H1 (cell line): Measurements from ENCODE around the gene SMIM13. TPM values are rescaled to one million over a fixed set of nuclear protein-coding genes. Genes with fewer than 3 reads are reported as not detected.

ENCODE experiments used
- CTCF ChIA-PET: fragments of 300-600 bp; sonication (Branson Sonifier 250); formaldehyde crosslinking; loops from one replicate; lab custom pipeline; 2021; ENCODE audit not compliant: partially characterized antibody; lab: Charles Lee
- POLR2A ChIA-PET: fragments of 300-600 bp; sonication (Branson Sonifier 250); formaldehyde crosslinking; loops from one replicate; lab custom pipeline; 2021; ENCODE audit warnings: inconsistent platforms; ENCODE audit not compliant: partially characterized antibody; lab: Charles Lee
- DNase-seq, 2 experiments: peaks; one replicate each; pipeline versions ENCODE4 v3.0.0 to v3.0.0-alpha.2; 2010 to 2022; ENCODE audit warnings: low spot score in 2 of 2, low read depth in 1 of 2, mixed read lengths in 1 of 2
- FAIRE-seq: peaks from 2 replicates; lab custom pipeline; 2011; peaks lifted over from hg19 to GRCh38; lab: Jason Lieb, UNC
- H2AFZ ChIP-seq: 2 replicates; pipeline ENCODE4 v1.8.1; 2012; ENCODE audit warnings: low read length, inconsistent platforms
- H2AK5ac ChIP-seq: 2 replicates; pipeline ENCODE4 v1.6.1; 2013; ENCODE audit warnings: low read depth, low read length
- H2BK120ac ChIP-seq: replicated peaks from 2 replicates; pipeline ENCODE3; 2013; ENCODE audit warnings: low read depth, low read length, inconsistent platforms
- H2BK12ac ChIP-seq: 2 replicates; pipeline ENCODE4 v1.6.1; 2013; ENCODE audit warnings: low read depth, low read length
- H2BK15ac ChIP-seq: 2 replicates; pipeline ENCODE4 v1.6.1; 2013; ENCODE audit warnings: low read length
- H2BK20ac ChIP-seq: 2 replicates; pipeline ENCODE4 v1.6.1; 2013; ENCODE audit warnings: low read length
- H2BK5ac ChIP-seq: 2 replicates; pipeline ENCODE4 v1.6.1; 2013; ENCODE audit warnings: low read depth, low read length
- H3K14ac ChIP-seq: 2 replicates; pipeline ENCODE4 v1.6.1; 2013; ENCODE audit warnings: inconsistent platforms; ENCODE audit not compliant: insufficient read length
- H3K18ac ChIP-seq: 2 replicates; pipeline ENCODE4 v1.6.1; 2013; ENCODE audit warnings: low read length; ENCODE audit errors: extremely low read depth
- H3K23ac ChIP-seq: 2 replicates; pipeline ENCODE4 v1.6.1; 2013; ENCODE audit warnings: inconsistent platforms; ENCODE audit not compliant: insufficient read length
- H3K23me2 ChIP-seq: 2 replicates; pipeline ENCODE4 v1.6.1; 2013; ENCODE audit warnings: low read depth, low read length
- H3K27ac ChIP-seq: 2 replicates; pipeline ENCODE4 v1.6.1; 2011; ENCODE audit warnings: low read depth, low read length, inconsistent platforms
- H3K27me3 ChIP-seq, 4 experiments: replicated peaks in 1 of 4; 1 replicate in 1 of 4; 2 replicates in 3 of 4; pipeline versions ENCODE4 v1.6.1 to v1.8.1; 2011 to 2013; ENCODE audit warnings: low read length in 3 of 4, mild to moderate bottlenecking in 3 of 4, inconsistent platforms in 2 of 4, mixed read lengths in 2 of 4, moderate library complexity in 1 of 4; ENCODE audit not compliant: control insufficient read depth in 3 of 4, insufficient read depth in 3 of 4; ENCODE audit errors: extremely low read depth in 1 of 4
- H3K36me3 ChIP-seq, 4 experiments: 2 replicates each; pipeline versions ENCODE4 v1.6.1 to v1.8.1; 2011 to 2013; ENCODE audit warnings: mild to moderate bottlenecking in 4 of 4, low read length in 3 of 4, moderate library complexity in 2 of 4, control low read depth in 1 of 4, inconsistent platforms in 1 of 4; ENCODE audit not compliant: insufficient read depth in 4 of 4, control insufficient read depth in 2 of 4
- H3K4ac ChIP-seq: replicated peaks from 2 replicates; pipeline ENCODE3; 2013; ENCODE audit warnings: low read length, low read depth, mixed read lengths, inconsistent platforms; ENCODE audit not compliant: insufficient read length
- H3K4me1 ChIP-seq, 4 experiments: replicated peaks in 1 of 4; 1 replicate in 1 of 4; 2 replicates in 3 of 4; pipeline versions ENCODE4 v1.6.1 to v1.8.1; 2011 to 2013; ENCODE audit warnings: low read length in 3 of 4, inconsistent platforms in 2 of 4, mixed read lengths in 1 of 4; ENCODE audit not compliant: insufficient read depth in 4 of 4, control insufficient read depth in 3 of 4
- H3K4me2 ChIP-seq, 2 experiments: 2 replicates each; pipeline versions ENCODE4 v1.6.1 to v1.8.1; 2011 to 2013; ENCODE audit warnings: low read depth in 2 of 2, low read length in 2 of 2, control low read depth in 1 of 2, inconsistent platforms in 1 of 2, mild to moderate bottlenecking in 1 of 2; ENCODE audit not compliant: insufficient read depth in 1 of 2
- H3K4me3 ChIP-seq, 4 experiments: fragments of 200-600, 300-600 bp in 1 of 4; sonication (generic), shearing (Covaris generic), sonication (Bioruptor Twin) in 1 of 4; 2 replicates each; pipeline versions ENCODE4 v1.5.1 to v1.8.1; 2011 to 2016; ENCODE audit warnings: low read length in 4 of 4, low read depth in 3 of 4, control low read depth in 2 of 4, inconsistent platforms in 2 of 4, mild to moderate bottlenecking in 2 of 4, mixed read lengths in 1 of 4, moderate library complexity in 1 of 4; ENCODE audit not compliant: insufficient read depth in 2 of 4; ENCODE audit errors: extremely low read depth in 1 of 4
- H3K56ac ChIP-seq: replicated peaks from 2 replicates; pipeline ENCODE3; 2013; ENCODE audit warnings: low read depth, mild to moderate bottlenecking, mixed read lengths, low read length, inconsistent platforms; ENCODE audit not compliant: insufficient read length
- H3K79me1 ChIP-seq: 2 replicates; pipeline ENCODE4 v1.6.1; 2013; ENCODE audit warnings: low read depth, low read length, control low read depth
- H3K79me2 ChIP-seq, 2 experiments: 2 replicates each; pipeline versions ENCODE4 v1.6.1 to v1.8.1; 2012 to 2013; ENCODE audit warnings: low read length in 2 of 2, mild to moderate bottlenecking in 2 of 2, inconsistent platforms in 1 of 2; ENCODE audit not compliant: insufficient read depth in 2 of 2, control insufficient read depth in 1 of 2
- H3K9ac ChIP-seq, 4 experiments: replicated peaks in 1 of 4; 1 replicate in 1 of 4; 2 replicates in 3 of 4; pipeline versions ENCODE4 v1.6.1 to v1.8.1; 2011 to 2013; ENCODE audit warnings: low read depth in 3 of 4, low read length in 3 of 4, control low read depth in 2 of 4, mild to moderate bottlenecking in 2 of 4, moderate library complexity in 2 of 4, inconsistent platforms in 1 of 4; ENCODE audit errors: extremely low read depth in 1 of 4
- H3K9me3 ChIP-seq, 2 experiments: 2 replicates each; pipeline versions ENCODE4 v1.6.1 to v1.8.1; 2012 to 2013; ENCODE audit warnings: mild to moderate bottlenecking in 2 of 2, moderate library complexity in 2 of 2, control low read depth in 1 of 2, inconsistent platforms in 1 of 2, low read depth in 1 of 2, low read length in 1 of 2, mixed read lengths in 1 of 2; ENCODE audit not compliant: insufficient read depth in 2 of 2
- H4K20me1 ChIP-seq, 2 experiments: replicated peaks in 1 of 2; 2 replicates each; pipeline versions ENCODE3 to v1.8.1; 2011 to 2013; ENCODE audit warnings: inconsistent platforms in 2 of 2, low read length in 2 of 2, mild to moderate bottlenecking in 1 of 2; ENCODE audit not compliant: insufficient read depth in 2 of 2, control insufficient read depth in 1 of 2
- H4K5ac ChIP-seq: 2 replicates; pipeline ENCODE4 v1.6.1; 2013; ENCODE audit warnings: low read length, low read depth, mixed read lengths, inconsistent platforms; ENCODE audit not compliant: insufficient read length
- H4K8ac ChIP-seq: 2 replicates; pipeline ENCODE4 v1.8.0; 2013; ENCODE audit warnings: mild to moderate bottlenecking, moderate library complexity, low read length, inconsistent platforms; ENCODE audit not compliant: insufficient read depth; ENCODE audit errors: extremely low read depth
- H4K91ac ChIP-seq: replicated peaks from 2 replicates; pipeline ENCODE3; 2013; ENCODE audit warnings: low read length, mixed read lengths, inconsistent platforms; ENCODE audit not compliant: insufficient read length
- E2F6 ChIP-seq: IDR thresholded peaks from 2 replicates; pipeline ENCODE4 v1.6.1; 2012; ENCODE audit warnings: inconsistent platforms
- EZH2 ChIP-seq: fragments of 200-600 bp; sonication (generic); IDR thresholded peaks from 2 replicates; pipeline ENCODE4 v1.7.1; 2012; ENCODE audit warnings: low read depth, mild to moderate bottlenecking, moderate library complexity, low read length, inconsistent platforms; ENCODE audit not compliant: severe bottlenecking
- KDM4A ChIP-seq: IDR thresholded peaks from one replicate; pipeline ENCODE4 v1.7.1; 2012; ENCODE audit warnings: low read depth, mild to moderate bottlenecking, moderate library complexity, low read length, inconsistent platforms; ENCODE audit not compliant: severe bottlenecking
- MAFK ChIP-seq: IDR thresholded peaks from 2 replicates; pipeline ENCODE4 v1.6.1; 2012; ENCODE audit warnings: low read depth, mild to moderate bottlenecking, improper control_type of control experiment, low read length
- NANOG ChIP-seq: IDR thresholded peaks from 2 replicates; pipeline ENCODE4 v1.6.1; 2011; ENCODE audit warnings: low read length, low read depth, mild to moderate bottlenecking, inconsistent platforms; ENCODE audit not compliant: insufficient read depth, poor library complexity, severe bottlenecking
- POU5F1 ChIP-seq: IDR thresholded peaks from 2 replicates; pipeline ENCODE4 v1.6.1; 2011; ENCODE audit warnings: low read depth, mild to moderate bottlenecking, low read length, moderate library complexity
- RAD21 ChIP-seq, 2 experiments: IDR thresholded peaks in 1 of 2; conservative IDR thresholded peaks in 1 of 2; 2 replicates each; pipeline ENCODE4 v1.6.1; 2011; ENCODE audit warnings: low read depth in 2 of 2, low read length in 2 of 2, improper control_type of control experiment in 1 of 2, inconsistent platforms in 1 of 2, mild to moderate bottlenecking in 1 of 2, moderate library complexity in 1 of 2
- RXRA ChIP-seq: IDR thresholded peaks from 2 replicates; pipeline ENCODE4 v1.6.1; 2011; ENCODE audit warnings: low read depth, mild to moderate bottlenecking, low read length, moderate library complexity; ENCODE audit not compliant: insufficient read depth
- SP1 ChIP-seq: IDR thresholded peaks from 2 replicates; pipeline ENCODE4 v1.6.1; 2011; ENCODE audit warnings: low read depth, low read length
- SP4 ChIP-seq: IDR thresholded peaks from 2 replicates; pipeline ENCODE4 v1.6.1; 2012; ENCODE audit warnings: low read length, inconsistent platforms
- TAF1 ChIP-seq: IDR thresholded peaks from 2 replicates; pipeline ENCODE4 v1.6.1; 2011; ENCODE audit warnings: mild to moderate bottlenecking, low read depth, low read length
- TEAD4 ChIP-seq: IDR thresholded peaks from 2 replicates; pipeline ENCODE4 v1.6.1; 2012; ENCODE audit warnings: low read depth, low read length, inconsistent platforms, mixed read lengths
- WGBS, 2 experiments: shearing (Covaris generic) in 1 of 2; methylation state at CpG; one replicate each; pipeline versions ENCODE4 v1.1.6 to v1.1.7; 2013 to 2015; ENCODE audit warnings: low lambda C conversion rate in 2 of 2, mixed read lengths in 2 of 2, inconsistent platforms in 1 of 2, low coverage in 1 of 2, missing lambda C conversion rate in 1 of 2; ENCODE audit not compliant: insufficient replicate concordance in 2 of 2, insufficient coverage in 1 of 2, insufficient read length in 1 of 2; ENCODE audit errors: extremely low coverage in 1 of 2, missing lambda C conversion rate in 1 of 2; 5-methylcytosine and 5-hydroxymethylcytosine counted together
- polyA plus RNA-seq, 7 experiments: library from polyadenylated mRNA; depleted of rRNA in 3 of 7; stranded (reverse) in 5 of 7; unstranded in 2 of 7; fragments of >200 nt in 5 of 7; fragments of 200-250 nt in 2 of 7; gene quantifications; 1 replicate in 5 of 7; 2 replicates in 1 of 7; 4 replicates in 1 of 7; pipeline versions ENCODE4 v1.2.1 to v1.2.3, GENCODE V29; 2011 to 2013; ENCODE audit warnings: missing spikeins in 2 of 7, mixed read lengths in 2 of 7
- total RNA-seq: library from RNA; stranded (reverse); fragmentation: NEBNext Ultra II Directional; extraction: Animal tissue kit (Norgen Biotek cat#: 25700); gene quantifications from 2 replicates; pipeline ENCODE4 v1.2.1, GENCODE V29; 2021

The SMIM13 gene
- total and polyA plus RNA-seq, 2 of the 8 experiments (the other 6 are each of a cell fraction or from before 2014, with no cell fraction given): 1.7 to 10.6 TPM

GRCh38 chr6:11142296-11143027, 48.8 kb downstream of the SMIM13 start:
- H2BK5ac ChIP-seq: no peak overlapping the region
- no peak overlapping the region for H4K5ac ChIP-seq
- no peak overlapping the region for H3K4me2 ChIP-seq
- no peak overlapping the region for H2BK120ac ChIP-seq
- H3K9ac ChIP-seq: no peak overlapping the region
- H3K56ac ChIP-seq: no peak overlapping the region
- H3K79me2 ChIP-seq: no peaks in the 10 kb centered on the region
- H3K9me3 ChIP-seq: no peaks in the 10 kb centered on the region
- H3K18ac ChIP-seq: no peak overlapping the region
- H4K20me1 ChIP-seq: no peaks in the 10 kb centered on the region
- no peak overlapping the region for H3K14ac ChIP-seq
- no peak overlapping the region for H3K4ac ChIP-seq
- no peak overlapping the region for H2BK20ac ChIP-seq
- FAIRE-seq (no peak), DNase-seq (no peak)
- no peaks in the 10 kb centered on the region for H3K36me3 ChIP-seq
- POLR2A ChIA-PET: no interaction called here
- no peaks in the 10 kb centered on the region for H3K23me2 ChIP-seq
- no peaks in the 10 kb centered on the region for H3K79me1 ChIP-seq
- H3K4me3 ChIP-seq: no peak overlapping the region
- H2AFZ ChIP-seq: no peak overlapping the region
- H2BK15ac ChIP-seq: no peak overlapping the region
- H2BK12ac ChIP-seq: no peak overlapping the region
- no peaks in the 10 kb centered on the region for H3K27me3 ChIP-seq
- no peak overlapping the region for H2AK5ac ChIP-seq
- H3K27ac ChIP-seq: no peak overlapping the region
- no peak overlapping the region for H3K23ac ChIP-seq
- peaks cover 1 to 7% (median 5%) of the 10 kb centered on the region in 4 experiments; a peak in 3 of 7 replicates for H3K4me1 ChIP-seq
- CTCF ChIA-PET: interaction anchor here (0.7 to 4.5 kb wide), 7 partner anchors 23 to 359 kb away, joined by 3 to 82 read pairs (median 3); no protein-coding TSS in a partner anchor
- H4K8ac ChIP-seq: no peak overlapping the region
- no peak overlapping the region for H4K91ac ChIP-seq
- WGBS, 2 experiments: 93% methylated on average over 7 of the region's 8 CpGs; no CpG with 5 or more reads in 1 of the 2 experiments
- TF ChIP-seq SP1 (no peak), E2F6 (no peak), POU5F1 (no peak), MAFK (no peak), KDM4A (no peak), TEAD4 (no peak), RXRA (no peak), RAD21 (IDR thresholded peaks at IDR 0.05 in 1 of 2, conservative IDR thresholded peaks at IDR 0.05 in 1 of 2; ENCODE audit: low read depth in 2 of 2, low read length in 2 of 2) (no peak), SP4 (no peak), NANOG (no peak), EZH2 (no peak), TAF1 (no peak)
